ENCODE results near the gene KANTR.

KANTR gene

DNA sequence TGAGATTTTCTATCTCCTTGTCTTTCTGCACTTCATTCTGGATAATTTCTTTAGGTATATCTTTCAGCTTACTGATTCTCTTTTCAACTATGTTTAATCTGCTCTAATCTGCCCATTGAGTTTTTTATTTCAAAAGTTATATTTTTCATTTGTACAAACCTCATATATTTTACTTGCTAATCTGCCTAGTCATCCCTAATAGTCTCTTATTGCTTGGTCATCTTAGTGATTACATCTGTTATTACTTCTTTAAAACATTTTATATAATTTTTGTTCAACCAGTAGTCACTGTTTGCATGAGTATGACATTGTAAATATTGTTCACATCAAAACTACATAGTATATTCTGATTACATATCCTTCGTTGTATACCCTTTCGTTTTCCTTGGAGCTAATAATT is 32.4 kb downstream of the KANTR start:
- DNase-seq (ENCODE audit: low read depth) = no peak
- no peak overlapping the region for H3K4me3 ChIP-seq (ENCODE audit: low read length)
- TF ChIP-seq, protein P1, sequence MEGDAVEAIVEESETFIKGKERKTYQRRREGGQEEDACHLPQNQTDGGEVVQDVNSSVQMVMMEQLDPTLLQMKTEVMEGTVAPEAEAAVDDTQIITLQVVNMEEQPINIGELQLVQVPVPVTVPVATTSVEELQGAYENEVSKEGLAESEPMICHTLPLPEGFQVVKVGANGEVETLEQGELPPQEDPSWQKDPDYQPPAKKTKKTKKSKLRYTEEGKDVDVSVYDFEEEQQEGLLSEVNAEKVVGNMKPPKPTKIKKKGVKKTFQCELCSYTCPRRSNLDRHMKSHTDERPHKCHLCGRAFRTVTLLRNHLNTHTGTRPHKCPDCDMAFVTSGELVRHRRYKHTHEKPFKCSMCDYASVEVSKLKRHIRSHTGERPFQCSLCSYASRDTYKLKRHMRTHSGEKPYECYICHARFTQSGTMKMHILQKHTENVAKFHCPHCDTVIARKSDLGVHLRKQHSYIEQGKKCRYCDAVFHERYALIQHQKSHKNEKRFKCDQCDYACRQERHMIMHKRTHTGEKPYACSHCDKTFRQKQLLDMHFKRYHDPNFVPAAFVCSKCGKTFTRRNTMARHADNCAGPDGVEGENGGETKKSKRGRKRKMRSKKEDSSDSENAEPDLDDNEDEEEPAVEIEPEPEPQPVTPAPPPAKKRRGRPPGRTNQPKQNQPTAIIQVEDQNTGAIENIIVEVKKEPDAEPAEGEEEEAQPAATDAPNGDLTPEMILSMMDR (conservative IDR thresholded peaks at IDR 0.05; ENCODE audit: low read depth, low read length) = no peak

DNA sequence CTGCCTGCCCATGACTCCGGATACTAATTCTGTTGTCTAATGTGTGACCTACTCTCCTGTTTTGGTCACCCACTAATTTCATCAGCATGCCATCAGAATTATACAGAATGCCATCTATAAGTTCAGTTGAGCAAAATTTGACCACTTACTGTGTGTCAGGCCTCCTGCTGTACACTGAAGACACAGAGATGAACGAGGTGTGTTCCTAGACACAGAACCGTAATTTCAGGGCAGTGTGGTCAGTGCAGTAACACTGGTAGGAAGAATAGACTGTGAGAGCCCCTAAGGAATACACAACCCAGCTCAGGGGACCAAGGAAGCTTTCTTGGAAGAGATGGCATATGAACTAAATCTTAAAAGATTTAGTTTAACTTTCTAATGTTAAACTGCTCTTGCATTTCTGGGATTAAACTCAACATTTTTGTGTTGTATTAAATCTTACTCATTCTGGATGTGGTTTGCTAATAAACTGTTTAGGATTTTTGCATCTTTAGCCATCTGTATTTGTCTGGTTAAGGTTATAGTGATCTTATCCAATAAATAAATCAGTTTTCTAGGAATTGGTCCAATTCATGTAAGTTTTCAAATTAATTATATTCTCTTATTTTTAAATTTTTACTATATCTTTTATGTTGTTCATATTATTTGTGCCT is 34.3 kb downstream of the KANTR start:
- no peak for DNase-seq (ENCODE audit: low read depth)
- TF ChIP-seq, protein P1 (conservative IDR thresholded peaks at IDR 0.05; ENCODE audit: low read depth, low read length) = no peak
- H3K4me3 ChIP-seq (ENCODE audit: low read length) = no peak overlapping the region

GRCh38 chrX:53133400-53133799 is 39.5 kb downstream of the KANTR start:
- DNase-seq (ENCODE audit: low read depth) = no peak

GRCh38 chrX:53135581-53135980 is 41.6 kb downstream of the KANTR start:
- TF ChIP-seq, protein P1 (conservative IDR thresholded peaks at IDR 0.05; ENCODE audit: low read depth, low read length) = no peak
- no peak overlapping the region for H3K4me3 ChIP-seq (ENCODE audit: low read length)
- no peak for DNase-seq (ENCODE audit: low read depth)

More at GRCh38 chrX:53133400-53133799, 39.5 kb downstream of the KANTR start:
- TF ChIP-seq, protein P1 (conservative IDR thresholded peaks at IDR 0.05; ENCODE audit: low read depth, low read length) = no peak
- H3K4me3 ChIP-seq (ENCODE audit: low read length) = no peak overlapping the region

- DNase-seq (ENCODE audit: low read depth) = no peak
- TF ChIP-seq, protein P1 (conservative IDR thresholded peaks at IDR 0.05; ENCODE audit: low read depth, low read length) = no peak
- no peak overlapping the region for H3K4me3 ChIP-seq (ENCODE audit: low read length)
Measured at GRCh38 chrX:53153581-53153980, 59.6 kb downstream of the KANTR start.

- no peak overlapping the region for H3K4me3 ChIP-seq (ENCODE audit: low read length)
- TF ChIP-seq, protein P1 (conservative IDR thresholded peaks at IDR 0.05; ENCODE audit: low read depth, low read length) = no peak
- no peak for DNase-seq (ENCODE audit: low read depth)
Measured at GRCh38 chrX:53155512-53156206, 61.7 kb downstream of the KANTR start.

DNA sequence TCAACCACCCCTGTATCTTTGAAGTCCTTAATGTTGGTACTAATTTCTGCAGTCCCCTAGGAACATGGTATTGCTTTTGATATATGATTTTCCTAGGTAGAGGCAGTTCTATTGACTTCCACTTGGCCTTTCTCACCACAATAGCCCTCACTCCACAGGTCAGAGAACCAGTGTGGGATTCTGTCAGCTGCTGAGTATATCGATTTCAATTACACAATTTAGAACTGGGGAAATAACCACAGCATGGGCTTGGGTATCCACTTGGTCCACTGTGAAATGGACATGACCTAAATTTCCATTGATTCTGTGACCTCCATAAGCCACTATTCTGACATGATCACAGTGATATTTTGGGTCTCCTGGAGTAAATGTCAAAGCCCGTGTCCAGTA is 62.3 kb downstream of the KANTR start:
- no peak overlapping the region for H3K4me3 ChIP-seq (ENCODE audit: low read length)
- DNase-seq (ENCODE audit: low read depth) = no peak
- TF ChIP-seq, protein P1 (conservative IDR thresholded peaks at IDR 0.05; ENCODE audit: low read depth, low read length) = no peak

Measured in retinal pigment epithelial cell (primary cell).